ENCODE results near the gene DNAH8.
"Not testable (repeated sequence)": the region's sequence is repeated elsewhere in the genome, so short reads cannot be mapped to it uniquely, and the experiment has no call there.

The DNAH8 gene

GRCh38 chr6:38861926-38862401, 146.9 kb downstream of the DNAH8 start:
- Histone ChIP-seq H3K36me3 (ENCODE audit: control insufficient read depth, insufficient read depth, low read length) (no peaks in the 10 kb centered on the region), H3K27me3 (ENCODE audit: control insufficient read depth, insufficient read depth, low read length) (no peaks in the 10 kb centered on the region)

GRCh38 chr6:38865521-38866174, 150.5 kb downstream of the DNAH8 start:
- Histone ChIP-seq H3K9me3 (ENCODE audit: control insufficient read depth, insufficient read depth, low read length) (no peaks in the 10 kb centered on the region), H3K27ac (ENCODE audit: low read depth, low read length) (no peak overlapping the region), H3K9ac (ENCODE audit: low read depth, low read length) (no peak overlapping the region)

More at GRCh38 chr6:38861926-38862401, 146.9 kb downstream of the DNAH8 start:
- H3K27ac ChIP-seq (ENCODE audit: low read depth, low read length), result no peak overlapping the region
- no peaks in the 10 kb centered on the region for H3K9me3 ChIP-seq (ENCODE audit: control insufficient read depth, insufficient read depth, low read length)
- H3K4me3 ChIP-seq (ENCODE audit: low read depth, low read length), result no peak overlapping the region
- H3K4me1 ChIP-seq (ENCODE audit: control insufficient read depth, insufficient read depth, low read length), result no peaks in the 10 kb centered on the region
- no peak overlapping the region for H3K9ac ChIP-seq (ENCODE audit: low read depth, low read length)

GRCh38 chr6:38867726-38868125, 152.6 kb downstream of the DNAH8 start:
- Histone ChIP-seq H3K27me3 (ENCODE audit: control insufficient read depth, insufficient read depth, low read length) (no peaks in the 10 kb centered on the region), H3K4me1 (ENCODE audit: control insufficient read depth, insufficient read depth, low read length) (peaks cover 4% of the 10 kb centered on the region; the same call in 1 of the 2 replicates), H3K4me3 (ENCODE audit: low read depth, low read length) (no peak overlapping the region), H3K9me3 (ENCODE audit: control insufficient read depth, insufficient read depth, low read length) (no peaks in the 10 kb centered on the region), H3K9ac (ENCODE audit: low read depth, low read length) (no peak overlapping the region), H3K27ac (ENCODE audit: low read depth, low read length) (no peak overlapping the region), H3K36me3 (ENCODE audit: control insufficient read depth, insufficient read depth, low read length) (no peaks in the 10 kb centered on the region)

More at GRCh38 chr6:38865521-38866174, 150.5 kb downstream of the DNAH8 start:
- no peaks in the 10 kb centered on the region for H3K4me1 ChIP-seq (ENCODE audit: control insufficient read depth, insufficient read depth, low read length)
- H3K36me3 ChIP-seq (ENCODE audit: control insufficient read depth, insufficient read depth, low read length), result no peaks in the 10 kb centered on the region
- no peak overlapping the region for H3K4me3 ChIP-seq (ENCODE audit: low read depth, low read length)
- no peaks in the 10 kb centered on the region for H3K27me3 ChIP-seq (ENCODE audit: control insufficient read depth, insufficient read depth, low read length)

DNA sequence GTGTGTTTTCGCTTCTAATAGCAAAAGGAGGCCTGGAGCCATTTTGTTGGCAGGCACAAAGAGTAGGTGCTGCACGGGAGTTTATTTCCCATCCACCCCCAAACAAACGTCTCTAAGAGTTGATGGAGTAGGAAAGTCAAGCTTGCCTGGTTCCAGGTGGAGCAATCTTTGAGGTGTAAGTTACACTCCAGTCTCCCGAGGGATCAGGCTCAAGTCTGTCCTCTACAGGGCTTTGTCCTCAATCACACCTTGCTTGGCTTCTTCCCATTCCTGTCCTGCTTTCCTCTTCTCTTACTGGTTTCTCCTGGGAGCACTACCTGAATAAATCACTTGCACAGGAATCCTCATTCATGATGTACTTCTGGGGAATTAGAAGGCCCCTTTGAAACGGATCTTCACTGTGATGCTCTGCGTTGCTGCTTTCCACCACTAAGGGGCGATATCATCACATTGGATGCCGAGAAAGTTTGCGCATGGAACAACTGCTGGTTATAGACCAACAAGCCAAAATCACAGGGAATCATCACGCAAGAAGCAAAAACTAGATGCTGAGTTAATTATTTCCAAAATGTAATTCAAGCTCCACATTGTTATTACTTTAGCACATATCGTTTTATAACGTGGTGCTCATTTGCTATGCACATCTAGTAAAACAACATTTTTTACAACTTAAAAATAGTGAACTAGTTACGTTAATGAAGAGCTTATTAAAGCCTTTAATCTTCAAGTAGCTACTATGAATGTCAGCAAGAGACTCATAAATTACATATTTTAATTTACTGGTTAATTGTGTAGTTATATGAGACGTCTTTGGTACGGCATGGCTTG, 156.8 kb downstream of the DNAH8 start:
- Histone ChIP-seq H3K4me3 (ENCODE audit: low read depth, low read length) (no peak overlapping the region), H3K27ac (ENCODE audit: low read depth, low read length) (no peak overlapping the region), H3K4me1 (ENCODE audit: control insufficient read depth, insufficient read depth, low read length) (peaks cover 17% of the 10 kb centered on the region), H3K27me3 (ENCODE audit: control insufficient read depth, insufficient read depth, low read length) (no peaks in the 10 kb centered on the region), H3K36me3 (ENCODE audit: control insufficient read depth, insufficient read depth, low read length) (no peaks in the 10 kb centered on the region), H3K9ac (ENCODE audit: low read depth, low read length) (no peak overlapping the region), H3K9me3 (ENCODE audit: control insufficient read depth, insufficient read depth, low read length) (no peaks in the 10 kb centered on the region)

DNA sequence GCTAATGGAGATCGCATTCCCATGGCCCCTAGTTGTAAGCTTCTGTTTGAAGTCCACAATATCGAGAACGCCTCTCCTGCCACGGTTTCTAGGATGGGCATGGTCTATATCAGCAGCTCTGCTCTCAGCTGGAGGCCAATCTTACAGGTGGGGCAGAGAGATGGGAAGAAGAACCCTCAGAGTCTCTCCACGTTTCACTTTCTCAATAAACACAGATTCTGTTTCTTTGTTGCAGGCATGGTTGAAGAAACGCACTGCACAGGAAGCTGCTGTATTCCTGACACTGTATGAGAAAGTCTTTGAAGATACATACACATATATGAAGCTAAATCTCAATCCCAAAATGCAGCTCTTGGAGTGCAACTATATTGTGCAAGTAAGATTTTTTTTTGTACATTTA, 157.9 kb downstream of the DNAH8 start:
- H3K27me3 ChIP-seq (ENCODE audit: control insufficient read depth, insufficient read depth, low read length), result no peaks in the 10 kb centered on the region
- no peaks in the 10 kb centered on the region for H3K36me3 ChIP-seq (ENCODE audit: control insufficient read depth, insufficient read depth, low read length)
- peaks cover 17% of the 10 kb centered on the region for H3K4me1 ChIP-seq (ENCODE audit: control insufficient read depth, insufficient read depth, low read length)
- no peak overlapping the region for H3K27ac ChIP-seq (ENCODE audit: low read depth, low read length)
- no peak overlapping the region for H3K9ac ChIP-seq (ENCODE audit: low read depth, low read length)
- H3K4me3 ChIP-seq (ENCODE audit: low read depth, low read length), result no peak overlapping the region
- no peaks in the 10 kb centered on the region for H3K9me3 ChIP-seq (ENCODE audit: control insufficient read depth, insufficient read depth, low read length)

GRCh38 chr6:38873816-38874215, 158.7 kb downstream of the DNAH8 start:
- H3K9me3 ChIP-seq (ENCODE audit: control insufficient read depth, insufficient read depth, low read length); H3K27me3 ChIP-seq (ENCODE audit: control insufficient read depth, insufficient read depth, low read length); H3K36me3 ChIP-seq (ENCODE audit: control insufficient read depth, insufficient read depth, low read length); H3K9ac ChIP-seq (ENCODE audit: low read depth, low read length); H3K27ac ChIP-seq (ENCODE audit: low read depth, low read length); H3K4me3 ChIP-seq (ENCODE audit: low read depth, low read length): not testable (repeated sequence)
- peaks cover 17% of the 10 kb centered on the region for H3K4me1 ChIP-seq (ENCODE audit: control insufficient read depth, insufficient read depth, low read length)

DNA sequence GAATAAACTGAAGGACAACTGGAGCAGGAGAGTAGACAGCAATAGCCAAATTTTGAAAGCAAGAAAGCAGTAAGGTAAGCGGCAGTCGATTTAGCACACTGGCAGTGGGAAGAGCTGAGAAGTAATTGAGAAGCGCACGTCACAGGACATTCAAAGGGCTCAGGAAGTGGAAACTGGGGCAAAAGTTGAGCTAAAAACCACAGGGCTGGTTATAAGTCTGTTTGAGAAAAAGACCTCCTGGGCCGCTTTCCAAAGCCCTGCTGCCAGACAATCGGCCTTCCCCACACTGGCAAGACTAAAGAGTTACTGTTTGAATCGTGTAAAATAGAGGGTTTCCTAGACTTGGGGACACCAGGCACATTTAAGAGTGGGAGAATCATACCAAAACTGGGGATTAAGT, 161.4 kb downstream of the DNAH8 start:
- Histone ChIP-seq H3K36me3 (ENCODE audit: control insufficient read depth, insufficient read depth, low read length) (no peaks in the 10 kb centered on the region), H3K4me1 (ENCODE audit: control insufficient read depth, insufficient read depth, low read length) (peaks cover 17% of the 10 kb centered on the region), H3K9ac (ENCODE audit: low read depth, low read length) (no peak overlapping the region), H3K9me3 (ENCODE audit: control insufficient read depth, insufficient read depth, low read length) (no peaks in the 10 kb centered on the region), H3K27me3 (ENCODE audit: control insufficient read depth, insufficient read depth, low read length) (no peaks in the 10 kb centered on the region), H3K4me3 (ENCODE audit: low read depth, low read length) (no peak overlapping the region), H3K27ac (ENCODE audit: low read depth, low read length) (no peak overlapping the region)

DNA sequence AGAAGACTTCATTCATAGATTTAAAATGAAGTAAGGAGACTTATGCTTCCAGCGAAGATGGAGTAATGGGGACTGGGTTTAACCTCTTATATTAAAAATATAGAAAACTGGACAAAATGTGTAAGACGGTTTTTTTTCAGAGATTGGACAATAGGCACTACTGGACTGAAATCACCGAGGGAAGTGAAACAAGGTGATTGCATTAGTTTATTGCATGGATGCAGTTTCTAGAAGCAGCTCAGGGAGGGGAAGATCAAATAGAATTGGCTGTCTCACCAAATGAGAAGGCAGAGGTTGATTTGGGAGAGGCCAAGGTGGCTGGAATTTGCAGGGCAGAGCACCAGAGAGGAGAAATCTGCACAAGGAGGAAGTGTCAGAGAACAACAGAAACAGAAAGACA, 162.6 kb downstream of the DNAH8 start:
- Histone ChIP-seq H3K4me3 (ENCODE audit: low read depth, low read length) (no peak overlapping the region), H3K27ac (ENCODE audit: low read depth, low read length) (no peak overlapping the region), H3K9ac (ENCODE audit: low read depth, low read length) (no peak overlapping the region), H3K9me3 (ENCODE audit: control insufficient read depth, insufficient read depth, low read length) (no peaks in the 10 kb centered on the region), H3K27me3 (ENCODE audit: control insufficient read depth, insufficient read depth, low read length) (no peaks in the 10 kb centered on the region), H3K36me3 (ENCODE audit: control insufficient read depth, insufficient read depth, low read length) (no peaks in the 10 kb centered on the region), H3K4me1 (ENCODE audit: control insufficient read depth, insufficient read depth, low read length) (peaks cover 12% of the 10 kb centered on the region)

GRCh38 chr6:38882157-38882556, 167.0 kb downstream of the DNAH8 start:
- Histone ChIP-seq H3K36me3 (ENCODE audit: control insufficient read depth, insufficient read depth, low read length) (no peaks in the 10 kb centered on the region), H3K9ac (ENCODE audit: low read depth, low read length) (no peak overlapping the region), H3K27ac (ENCODE audit: low read depth, low read length) (no peak overlapping the region), H3K4me3 (ENCODE audit: low read depth, low read length) (no peak overlapping the region), H3K4me1 (ENCODE audit: control insufficient read depth, insufficient read depth, low read length) (no peaks in the 10 kb centered on the region), H3K9me3 (ENCODE audit: control insufficient read depth, insufficient read depth, low read length) (no peaks in the 10 kb centered on the region), H3K27me3 (ENCODE audit: control insufficient read depth, insufficient read depth, low read length) (no peaks in the 10 kb centered on the region)

DNA sequence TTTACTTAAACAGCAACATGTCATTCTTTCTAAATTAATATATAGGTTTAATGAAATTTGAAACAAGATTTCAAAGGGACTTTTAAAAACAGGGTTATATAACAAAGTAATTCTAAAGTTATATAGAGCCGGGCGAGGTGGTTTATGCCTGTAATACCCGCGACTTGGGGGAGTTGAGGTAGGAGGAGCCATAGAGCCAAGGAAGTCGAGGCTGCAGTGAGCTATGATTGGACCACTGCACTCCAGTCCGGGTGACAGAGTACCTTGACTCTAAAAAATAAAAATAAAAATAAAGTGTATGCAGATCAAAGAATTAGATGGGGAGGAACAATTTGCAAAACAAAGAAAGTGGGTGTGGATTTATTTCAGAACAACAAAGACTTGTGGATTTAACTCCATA, 182.4 kb downstream of the DNAH8 start:
- Histone ChIP-seq H3K9me3 (ENCODE audit: control insufficient read depth, insufficient read depth, low read length) (no peaks in the 10 kb centered on the region), H3K4me3 (ENCODE audit: low read depth, low read length) (no peak overlapping the region), H3K4me1 (ENCODE audit: control insufficient read depth, insufficient read depth, low read length) (peaks cover 9% of the 10 kb centered on the region), H3K9ac (ENCODE audit: low read depth, low read length) (no peak overlapping the region), H3K36me3 (ENCODE audit: control insufficient read depth, insufficient read depth, low read length) (no peaks in the 10 kb centered on the region), H3K27ac (ENCODE audit: low read depth, low read length) (no peak overlapping the region), H3K27me3 (ENCODE audit: control insufficient read depth, insufficient read depth, low read length) (no peaks in the 10 kb centered on the region)

DNA sequence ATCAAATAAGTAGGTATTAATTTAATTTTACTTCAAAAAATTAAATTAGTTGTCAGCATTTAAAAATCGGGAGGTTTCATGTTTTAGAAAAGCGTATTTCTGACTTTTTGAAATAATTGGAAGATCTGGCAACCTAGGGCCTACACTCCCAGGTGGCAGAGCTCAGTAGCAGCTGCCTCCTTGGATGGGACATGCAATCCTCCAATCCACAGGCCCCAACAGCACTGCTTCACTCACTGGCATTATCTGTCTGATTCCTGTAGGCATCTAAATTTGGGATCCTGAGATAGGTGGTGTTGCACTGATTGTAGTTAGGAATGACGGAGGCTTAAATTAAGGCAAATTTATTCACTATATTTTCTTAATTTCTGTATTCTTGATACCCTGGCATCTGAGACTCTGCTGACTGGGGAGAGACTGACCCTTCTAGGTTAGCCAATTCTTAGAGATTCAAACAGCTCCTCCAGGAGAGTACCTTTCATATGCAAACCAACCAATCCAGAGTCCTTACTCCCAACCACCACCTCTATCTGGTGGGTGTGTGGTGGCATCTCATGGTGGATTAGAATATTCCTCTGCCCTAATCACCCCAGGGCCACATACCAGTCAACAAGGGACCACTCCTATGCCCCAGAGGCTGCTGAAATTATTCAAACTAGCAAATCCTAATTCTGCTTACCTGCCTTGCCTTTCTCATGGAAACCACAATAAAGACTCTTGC, 186.9 kb downstream of the DNAH8 start:
- Histone ChIP-seq H3K4me3 (ENCODE audit: low read depth, low read length) (no peak overlapping the region), H3K4me1 (ENCODE audit: control insufficient read depth, insufficient read depth, low read length) (peaks cover 11% of the 10 kb centered on the region), H3K9ac (ENCODE audit: low read depth, low read length) (no peak overlapping the region), H3K27ac (ENCODE audit: low read depth, low read length) (no peak overlapping the region), H3K27me3 (ENCODE audit: control insufficient read depth, insufficient read depth, low read length) (no peaks in the 10 kb centered on the region), H3K9me3 (ENCODE audit: control insufficient read depth, insufficient read depth, low read length) (no peaks in the 10 kb centered on the region), H3K36me3 (ENCODE audit: control insufficient read depth, insufficient read depth, low read length) (no peaks in the 10 kb centered on the region)
